Measurements from ENCODE around the gene SYT1.

DNA sequence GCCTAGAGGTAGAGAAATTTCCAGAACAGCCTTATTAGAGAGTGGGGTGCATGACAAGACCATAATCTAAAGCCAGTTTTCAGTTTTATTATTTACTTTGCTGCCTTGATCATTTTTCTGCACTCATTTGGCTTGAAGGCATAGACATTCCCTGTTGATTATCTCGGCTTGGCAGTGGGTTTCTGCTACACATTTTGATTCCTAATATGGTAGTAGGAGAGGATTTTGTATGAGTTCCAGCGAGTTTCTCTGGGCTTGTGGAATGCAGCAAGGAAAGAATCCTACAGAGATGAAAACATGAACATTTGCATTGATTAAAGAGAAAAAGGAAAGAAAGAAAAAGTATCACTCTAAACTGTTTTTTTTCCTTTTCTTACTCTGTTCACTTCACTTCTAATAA, 545.0 kb downstream of the SYT1 start:
- no peak for TF ChIP-seq GATA3 (IDR thresholded peaks at IDR 0.05; ENCODE audit: low read depth, low read length)
- no peak for TF ChIP-seq GATA2 (IDR thresholded peaks at IDR 0.05; ENCODE audit: low read depth, low read length)
